Ascending aorta (tissue), 2 donors: Measurements from ENCODE around the gene RBM4B. TPM values are rescaled to one million over a fixed set of nuclear protein-coding genes. Genes with fewer than 3 reads are reported as not detected.

Experiments used
- DNase-seq, 2 donors: peaks; one replicate each; pipeline ENCODE4 v3.0.0-alpha.2; 2019; ENCODE audit warnings: low spot score in 2 of 2
- H3K27ac ChIP-seq, 2 donors: fragments of 200-600 bp; sonication (generic); one replicate each; pipeline ENCODE4 v1.5.1; 2016 to 2017; ENCODE audit warnings: mild to moderate bottlenecking in 1 of 2
- H3K27me3 ChIP-seq: fragments of 200-600 bp; sonication (generic); one replicate; pipeline ENCODE4 v1.5.1; 2017
- H3K36me3 ChIP-seq, 2 donors: fragments of 200-600 bp; sonication (generic); one replicate each; pipeline ENCODE4 v1.5.1; 2016
- H3K4me1 ChIP-seq, 2 donors: fragments of 200-600 bp; sonication (generic); one replicate each; pipeline ENCODE4 v1.5.1; 2016 to 2017; ENCODE audit warnings: mild to moderate bottlenecking in 1 of 2
- H3K4me3 ChIP-seq, 2 donors: fragments of 200-600 bp; sonication (generic); one replicate each; pipeline ENCODE4 v1.5.1; 2016 to 2017; ENCODE audit warnings: mild to moderate bottlenecking in 1 of 2
- H3K9me3 ChIP-seq, 2 donors: fragments of 200-600 bp; sonication (generic); one replicate each; pipeline ENCODE4 v1.5.1; 2016
- intact Hi-C: fragments of 100-400 bp; cut with DNase I; formaldehyde crosslinking; loops from one replicate; pipeline ENCODE4 v1.15.1; 2023
- total RNA-seq: library from RNA; depleted of rRNA; stranded (reverse); fragments of >200 nt; gene quantifications from one replicate; pipeline ENCODE4 v1.1.0, GENCODE V29; 2016
- TF ChIP-seq, protein P1 (sequence below), 3 experiments: fragments of 200-600 bp in 2 of 3; fragments of 450-650 bp in 1 of 3; sonication (generic) in 2 of 3; IDR thresholded peaks; one replicate each; pipeline ENCODE4 v1.5.1; 2016 to 2019; ENCODE audit warnings: antibody characterized with exemption in 3 of 3, mild to moderate bottlenecking in 1 of 3, moderate library complexity in 1 of 3

Gene RBM4B
- total RNA-seq, 1 donor from 2014 or later, result 87.0 TPM

DNA sequence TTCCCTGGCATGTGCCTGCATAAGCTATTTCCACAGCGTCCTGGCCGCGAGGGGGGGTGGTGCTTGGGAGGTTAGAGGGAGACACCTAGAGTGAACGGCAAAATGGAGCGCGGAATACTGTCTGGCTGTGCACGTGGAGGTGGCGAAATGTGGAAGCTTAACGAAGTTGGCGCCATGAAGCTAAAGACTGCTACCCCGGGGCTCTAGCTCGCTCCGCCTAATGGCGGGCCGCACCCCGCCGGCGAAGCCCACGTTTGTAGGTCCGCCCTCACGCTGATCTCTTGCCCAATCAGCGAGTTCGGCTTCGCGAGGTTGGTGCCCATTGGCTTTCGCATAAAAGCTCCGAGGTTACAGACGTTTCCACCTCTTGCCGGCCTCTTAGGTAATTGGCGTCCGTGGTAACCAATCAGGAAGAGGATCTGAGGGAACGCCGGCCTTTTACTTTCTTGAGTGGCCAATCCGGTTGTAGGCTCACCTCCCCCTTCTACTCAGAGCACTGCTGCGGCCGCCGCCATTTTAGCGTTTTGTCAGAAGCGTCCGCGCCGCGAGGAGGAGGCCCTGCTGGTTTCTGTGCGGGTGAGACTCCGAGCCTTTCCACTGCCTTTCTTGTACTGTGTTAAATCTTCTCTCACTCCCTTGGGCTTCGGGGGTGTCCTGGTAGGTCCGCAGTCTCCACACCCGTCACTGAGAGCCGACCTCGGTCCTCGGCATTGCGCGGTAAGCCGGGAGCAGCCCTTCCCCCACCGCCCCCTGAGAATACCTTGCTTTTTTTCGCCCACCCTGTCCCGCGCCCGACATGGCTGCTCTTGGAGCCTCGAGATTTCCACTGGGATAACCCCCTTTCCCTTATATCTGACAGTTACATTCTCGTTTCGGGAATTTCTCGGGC lies 39.3 kb downstream of the RBM4B start, which contains the start of gene RBM4:
Gene RBM4 (plus strand): TSS at position 527 of the 889 bp plus-strand sequence. CDS start 1,009 bp downstream, outside the sequence.
- H3K9me3 ChIP-seq, result no peaks in the 10 kb centered on the region
- peak; percentile 96 to 99 for DNase-seq
- peaks cover 28 to 36% of the 10 kb centered on the region in 2 donors for H3K4me1 ChIP-seq
- no peaks in the 10 kb centered on the region for H3K27me3 ChIP-seq
- intact Hi-C loops, result loop anchor here (1.0 kb wide), 3 partner anchors 22 to 45 kb away; partner anchors contain the start of genes CCDC87, CCS, RBM14 and RBM4B
- H3K27ac ChIP-seq, result peak within 1 kb of the TSS; percentile 86 to 88
- TF ChIP-seq, protein P1, sequence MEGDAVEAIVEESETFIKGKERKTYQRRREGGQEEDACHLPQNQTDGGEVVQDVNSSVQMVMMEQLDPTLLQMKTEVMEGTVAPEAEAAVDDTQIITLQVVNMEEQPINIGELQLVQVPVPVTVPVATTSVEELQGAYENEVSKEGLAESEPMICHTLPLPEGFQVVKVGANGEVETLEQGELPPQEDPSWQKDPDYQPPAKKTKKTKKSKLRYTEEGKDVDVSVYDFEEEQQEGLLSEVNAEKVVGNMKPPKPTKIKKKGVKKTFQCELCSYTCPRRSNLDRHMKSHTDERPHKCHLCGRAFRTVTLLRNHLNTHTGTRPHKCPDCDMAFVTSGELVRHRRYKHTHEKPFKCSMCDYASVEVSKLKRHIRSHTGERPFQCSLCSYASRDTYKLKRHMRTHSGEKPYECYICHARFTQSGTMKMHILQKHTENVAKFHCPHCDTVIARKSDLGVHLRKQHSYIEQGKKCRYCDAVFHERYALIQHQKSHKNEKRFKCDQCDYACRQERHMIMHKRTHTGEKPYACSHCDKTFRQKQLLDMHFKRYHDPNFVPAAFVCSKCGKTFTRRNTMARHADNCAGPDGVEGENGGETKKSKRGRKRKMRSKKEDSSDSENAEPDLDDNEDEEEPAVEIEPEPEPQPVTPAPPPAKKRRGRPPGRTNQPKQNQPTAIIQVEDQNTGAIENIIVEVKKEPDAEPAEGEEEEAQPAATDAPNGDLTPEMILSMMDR (IDR thresholded peaks at IDR 0.05), result no peak
- H3K4me3 ChIP-seq, result peak within 1 kb of the TSS; percentile 72 to 96
- peaks cover 27 to 34% of the 10 kb centered on the region in 2 donors for H3K36me3 ChIP-seq

DNA sequence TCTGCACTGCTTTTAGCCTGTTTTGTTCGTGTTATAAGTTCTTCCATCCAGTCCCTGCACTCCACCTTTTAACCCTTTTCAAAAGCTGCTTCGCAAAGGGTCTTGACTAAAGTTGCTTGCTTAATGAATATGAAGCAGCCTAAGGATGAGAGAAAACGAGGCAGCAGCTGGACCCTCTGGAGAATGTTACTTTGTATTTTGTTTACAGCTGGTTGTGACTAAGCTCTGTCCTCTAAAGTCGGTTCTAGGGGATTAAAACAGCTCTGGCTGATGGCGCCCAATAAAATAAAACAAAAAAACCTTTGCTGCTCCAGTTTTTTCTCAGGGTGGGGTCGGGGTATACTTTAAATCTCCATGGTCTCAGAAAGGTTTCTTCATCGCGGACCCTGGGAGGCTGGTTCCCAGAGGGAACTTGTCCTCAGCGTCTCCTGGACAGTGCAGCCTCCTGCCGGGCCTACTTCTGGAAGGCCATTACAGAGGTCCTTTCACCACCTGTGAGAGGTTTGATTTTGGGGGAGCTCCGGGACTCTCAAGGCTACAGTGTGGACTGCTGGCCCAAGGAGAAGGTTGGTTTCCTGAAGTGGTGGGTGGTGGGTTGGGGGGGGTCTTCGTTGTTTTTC lies 40.0 kb downstream of the RBM4B start:
- intact Hi-C loops, result loop anchor here (1.0 kb wide), 3 partner anchors 21 to 44 kb away; partner anchors contain the start of genes CCDC87, CCS, RBM14 and RBM4B
- no peaks in the 10 kb centered on the region for H3K9me3 ChIP-seq
- no peaks in the 10 kb centered on the region for H3K27me3 ChIP-seq
- TF ChIP-seq, protein P1 (IDR thresholded peaks at IDR 0.05), result no peak
- peaks cover 19 to 29% of the 10 kb centered on the region in 2 donors for H3K36me3 ChIP-seq
- H3K4me3 ChIP-seq, result peak overlapping the region; percentile 52 to 72
- peak overlapping the region; percentile 52 to 58 for H3K27ac ChIP-seq
- no peak for DNase-seq
- H3K4me1 ChIP-seq, result peaks cover 26 to 28% of the 10 kb centered on the region in 2 donors

DNA sequence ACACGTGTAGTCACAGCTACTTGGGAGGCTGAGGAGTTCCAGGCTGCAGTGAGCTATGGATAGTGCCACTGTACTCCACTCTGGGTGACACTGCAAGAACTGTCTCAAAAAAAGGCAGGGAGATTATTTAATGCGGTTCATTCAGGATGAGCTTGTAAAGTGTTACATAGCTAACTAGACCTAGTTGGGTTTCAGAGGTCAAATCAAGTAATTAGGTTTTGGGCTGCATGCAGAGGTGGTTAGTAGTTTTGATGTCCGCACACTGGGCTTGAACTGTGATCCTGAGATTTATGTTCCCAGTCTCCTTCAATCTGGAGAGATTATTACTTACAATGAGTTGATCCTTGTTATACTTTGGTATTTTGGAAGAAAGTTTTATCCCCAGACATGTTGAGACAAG lies 41.3 kb downstream of the RBM4B start:
- no peaks in the 10 kb centered on the region for H3K9me3 ChIP-seq
- no peaks in the 10 kb centered on the region for H3K27me3 ChIP-seq
- H3K4me1 ChIP-seq, result peaks cover 13 to 16% of the 10 kb centered on the region in 2 donors
- DNase-seq, result no peak
- TF ChIP-seq, protein P1 (IDR thresholded peaks at IDR 0.05), result no peak
- no peak overlapping the region for H3K4me3 ChIP-seq
- intact Hi-C loops, result no loop called here
- H3K27ac ChIP-seq, result no peak overlapping the region
- H3K36me3 ChIP-seq, result peaks cover 10 to 17% of the 10 kb centered on the region in 2 donors

DNA sequence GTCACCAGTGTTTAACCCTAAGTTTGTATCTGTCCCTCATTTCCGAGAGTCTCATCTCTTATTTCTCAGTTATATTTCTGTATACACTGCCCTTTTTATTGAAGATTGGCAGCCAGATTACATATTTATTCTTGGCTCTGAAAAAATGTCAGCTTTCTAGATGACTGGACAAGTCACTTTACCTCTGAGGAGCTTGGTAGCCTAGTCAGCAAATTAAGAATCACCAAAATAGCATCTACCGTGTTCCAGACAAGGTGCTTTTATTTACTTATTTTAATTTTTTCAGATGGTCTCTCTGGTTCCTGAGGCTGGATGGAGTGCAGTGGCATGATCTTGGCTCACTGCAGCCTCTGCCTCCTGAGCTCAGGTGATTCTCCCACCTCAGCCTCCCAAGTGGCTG lies 44.7 kb downstream of the RBM4B start:
- DNase-seq, result no peak
- no peak overlapping the region for H3K27ac ChIP-seq
- H3K4me3 ChIP-seq, result no peak overlapping the region
- no peaks in the 10 kb centered on the region for H3K27me3 ChIP-seq
- no peaks in the 10 kb centered on the region for H3K9me3 ChIP-seq
- peaks cover 0 to 26% of the 10 kb centered on the region in 2 donors for H3K36me3 ChIP-seq
- no peaks in the 10 kb centered on the region for H3K4me1 ChIP-seq
- intact Hi-C loops, result no loop called here
- TF ChIP-seq, protein P1 (IDR thresholded peaks at IDR 0.05), result no peak

DNA sequence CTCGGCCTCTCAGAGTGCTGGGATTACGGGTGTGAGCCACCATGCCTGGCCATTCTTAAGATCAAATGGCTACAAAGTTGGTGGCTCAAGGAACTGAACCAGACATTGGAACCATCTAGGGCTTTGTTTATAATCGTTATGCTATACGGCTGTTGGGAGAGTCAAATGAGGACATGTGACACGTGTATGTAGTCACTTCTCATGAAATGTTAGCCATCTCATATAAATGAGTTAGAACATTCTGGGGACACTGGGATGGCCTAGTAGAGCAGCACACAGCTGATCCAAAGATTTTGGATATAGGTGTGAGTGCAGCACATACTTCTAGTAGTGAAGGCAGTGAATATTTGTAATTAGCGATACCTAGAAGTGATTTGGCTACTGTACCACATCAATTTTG lies 45.8 kb downstream of the RBM4B start:
- peaks cover 10 to 36% of the 10 kb centered on the region in 2 donors for H3K36me3 ChIP-seq
- no peaks in the 10 kb centered on the region for H3K9me3 ChIP-seq
- no peak for DNase-seq
- H3K4me1 ChIP-seq, result no peaks in the 10 kb centered on the region
- no peak overlapping the region for H3K4me3 ChIP-seq
- no peaks in the 10 kb centered on the region for H3K27me3 ChIP-seq
- TF ChIP-seq, protein P1 (IDR thresholded peaks at IDR 0.05), result no peak
- intact Hi-C loops, result no loop called here
- no peak overlapping the region for H3K27ac ChIP-seq
